ENCODE measurements around the gene SNAP29. TPM values are rescaled to one million over a fixed set of nuclear protein-coding genes. Genes with fewer than 3 reads are reported as not detected.

SNAP29 gene
- total and polyA plus RNA-seq, 9 of the 15 experiments (the other 6 are each of a cell fraction or from before 2014, with no cell fraction given): 19.5 to 250 (median 75.9) TPM

DNA sequence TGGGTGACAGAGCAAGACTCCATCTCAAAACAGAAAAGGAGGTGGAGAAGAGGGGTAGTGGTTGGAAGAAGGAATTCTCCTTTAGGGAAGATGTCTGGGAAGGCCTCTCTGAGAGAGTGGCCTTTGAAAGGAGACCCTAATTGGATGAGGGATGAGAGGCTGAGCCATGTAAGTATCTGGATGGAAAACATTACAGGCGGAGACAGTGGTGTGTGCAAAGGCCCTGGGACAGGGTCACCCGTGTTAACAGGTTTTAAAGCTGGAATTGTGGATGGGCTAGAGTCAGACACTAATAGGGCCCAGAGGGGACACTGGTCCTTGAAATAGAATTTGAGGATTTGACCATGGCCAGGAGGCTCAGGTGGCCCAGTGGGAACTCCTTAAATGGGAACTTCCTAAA, 10.4 kb downstream of the SNAP29 start (continued):
- no peak for TF ChIP-seq CEBPG (CRISPR knock-in tag; IDR thresholded peaks at IDR 0.05)
- no peak for TF ChIP-seq CEBPG (tag; conservative IDR thresholded peaks at IDR 0.05 in 1 of 2, IDR thresholded peaks at IDR 0.05 in 1 of 2)
- 0 out of 2 replicates have a peak, but pooled peaks have one; percentile 21 for TF ChIP-seq ZNF41 (CRISPR knock-in tag; conservative IDR thresholded peaks at IDR 0.05)
- TF ChIP-seq, protein P1, sequence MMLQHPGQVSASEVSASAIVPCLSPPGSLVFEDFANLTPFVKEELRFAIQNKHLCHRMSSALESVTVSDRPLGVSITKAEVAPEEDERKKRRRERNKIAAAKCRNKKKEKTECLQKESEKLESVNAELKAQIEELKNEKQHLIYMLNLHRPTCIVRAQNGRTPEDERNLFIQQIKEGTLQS (IDR thresholded peaks at IDR 0.05): no peak
- TF ChIP-seq, protein P1 (CRISPR knock-in tag; conservative IDR thresholded peaks at IDR 0.05): no peak
- 0 out of 4 replicates have a peak, but pooled peaks of 1 of the 2 experiments have one; percentile 17 for TF ChIP-seq RCOR1 (IDR thresholded peaks at IDR 0.05; ENCODE audit: borderline replicate concordance in 1 of 2, low read depth in 2 of 2, low read length in 2 of 2)
- peak; percentile 5; the same call in 1 of the 2 replicates for TF ChIP-seq HIVEP1 (CRISPR knock-in tag; IDR thresholded peaks at IDR 0.05)
- 0 out of 2 replicates have a peak, but pooled peaks have one; percentile 41 for TF ChIP-seq IFI16 (CRISPR knock-in tag; IDR thresholded peaks at IDR 0.05)
- no peak for TF ChIP-seq RBM39 (optimal IDR thresholded peaks at IDR 0.05; ENCODE audit: low read depth, low read length)
- TF ChIP-seq STAT5B (CRISPR knock-in tag; IDR thresholded peaks at IDR 0.05): no peak
- TF ChIP-seq, protein P2, sequence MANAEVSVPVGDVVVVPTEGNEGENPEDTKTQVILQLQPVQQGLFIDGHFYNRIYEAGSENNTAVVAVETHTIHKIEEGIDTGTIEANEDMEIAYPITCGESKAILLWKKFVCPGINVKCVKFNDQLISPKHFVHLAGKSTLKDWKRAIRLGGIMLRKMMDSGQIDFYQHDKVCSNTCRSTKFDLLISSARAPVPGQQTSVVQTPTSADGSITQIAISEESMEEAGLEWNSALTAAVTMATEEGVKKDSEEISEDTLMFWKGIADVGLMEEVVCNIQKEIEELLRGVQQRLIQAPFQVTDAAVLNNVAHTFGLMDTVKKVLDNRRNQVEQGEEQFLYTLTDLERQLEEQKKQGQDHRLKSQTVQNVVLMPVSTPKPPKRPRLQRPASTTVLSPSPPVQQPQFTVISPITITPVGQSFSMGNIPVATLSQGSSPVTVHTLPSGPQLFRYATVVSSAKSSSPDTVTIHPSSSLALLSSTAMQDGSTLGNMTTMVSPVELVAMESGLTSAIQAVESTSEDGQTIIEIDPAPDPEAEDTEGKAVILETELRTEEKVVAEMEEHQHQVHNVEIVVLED (CRISPR knock-in tag; IDR thresholded peaks at IDR 0.05): peak; percentile 16; the same call in 1 of the 2 replicates
- TF ChIP-seq PHF21A (IDR thresholded peaks at IDR 0.05; ENCODE audit: borderline replicate concordance, low read depth): no peak
- TF ChIP-seq TGIF2 (CRISPR knock-in tag; IDR thresholded peaks at IDR 0.05): no peak
- TF ChIP-seq, protein P3, sequence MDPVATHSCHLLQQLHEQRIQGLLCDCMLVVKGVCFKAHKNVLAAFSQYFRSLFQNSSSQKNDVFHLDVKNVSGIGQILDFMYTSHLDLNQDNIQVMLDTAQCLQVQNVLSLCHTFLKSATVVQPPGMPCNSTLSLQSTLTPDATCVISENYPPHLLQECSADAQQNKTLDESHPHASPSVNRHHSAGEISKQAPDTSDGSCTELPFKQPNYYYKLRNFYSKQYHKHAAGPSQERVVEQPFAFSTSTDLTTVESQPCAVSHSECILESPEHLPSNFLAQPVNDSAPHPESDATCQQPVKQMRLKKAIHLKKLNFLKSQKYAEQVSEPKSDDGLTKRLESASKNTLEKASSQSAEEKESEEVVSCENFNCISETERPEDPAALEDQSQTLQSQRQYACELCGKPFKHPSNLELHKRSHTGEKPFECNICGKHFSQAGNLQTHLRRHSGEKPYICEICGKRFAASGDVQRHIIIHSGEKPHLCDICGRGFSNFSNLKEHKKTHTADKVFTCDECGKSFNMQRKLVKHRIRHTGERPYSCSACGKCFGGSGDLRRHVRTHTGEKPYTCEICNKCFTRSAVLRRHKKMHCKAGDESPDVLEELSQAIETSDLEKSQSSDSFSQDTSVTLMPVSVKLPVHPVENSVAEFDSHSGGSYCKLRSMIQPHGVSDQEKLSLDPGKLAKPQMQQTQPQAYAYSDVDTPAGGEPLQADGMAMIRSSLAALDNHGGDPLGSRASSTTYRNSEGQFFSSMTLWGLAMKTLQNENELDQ (CRISPR knock-in tag; IDR thresholded peaks at IDR 0.05; ENCODE audit: borderline replicate concordance): no peak
- no peak for TF ChIP-seq PHTF2 (CRISPR knock-in tag; IDR thresholded peaks at IDR 0.05)
- TF ChIP-seq MTA2 (IDR thresholded peaks at IDR 0.05; ENCODE audit: low read depth): no peak
- TF ChIP-seq, protein P4, sequence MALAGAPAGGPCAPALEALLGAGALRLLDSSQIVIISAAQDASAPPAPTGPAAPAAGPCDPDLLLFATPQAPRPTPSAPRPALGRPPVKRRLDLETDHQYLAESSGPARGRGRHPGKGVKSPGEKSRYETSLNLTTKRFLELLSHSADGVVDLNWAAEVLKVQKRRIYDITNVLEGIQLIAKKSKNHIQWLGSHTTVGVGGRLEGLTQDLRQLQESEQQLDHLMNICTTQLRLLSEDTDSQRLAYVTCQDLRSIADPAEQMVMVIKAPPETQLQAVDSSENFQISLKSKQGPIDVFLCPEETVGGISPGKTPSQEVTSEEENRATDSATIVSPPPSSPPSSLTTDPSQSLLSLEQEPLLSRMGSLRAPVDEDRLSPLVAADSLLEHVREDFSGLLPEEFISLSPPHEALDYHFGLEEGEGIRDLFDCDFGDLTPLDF (CRISPR knock-in tag; IDR thresholded peaks at IDR 0.05): no peak
- TF ChIP-seq, protein P5, sequence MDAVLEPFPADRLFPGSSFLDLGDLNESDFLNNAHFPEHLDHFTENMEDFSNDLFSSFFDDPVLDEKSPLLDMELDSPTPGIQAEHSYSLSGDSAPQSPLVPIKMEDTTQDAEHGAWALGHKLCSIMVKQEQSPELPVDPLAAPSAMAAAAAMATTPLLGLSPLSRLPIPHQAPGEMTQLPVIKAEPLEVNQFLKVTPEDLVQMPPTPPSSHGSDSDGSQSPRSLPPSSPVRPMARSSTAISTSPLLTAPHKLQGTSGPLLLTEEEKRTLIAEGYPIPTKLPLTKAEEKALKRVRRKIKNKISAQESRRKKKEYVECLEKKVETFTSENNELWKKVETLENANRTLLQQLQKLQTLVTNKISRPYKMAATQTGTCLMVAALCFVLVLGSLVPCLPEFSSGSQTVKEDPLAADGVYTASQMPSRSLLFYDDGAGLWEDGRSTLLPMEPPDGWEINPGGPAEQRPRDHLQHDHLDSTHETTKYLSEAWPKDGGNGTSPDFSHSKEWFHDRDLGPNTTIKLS (IDR thresholded peaks at IDR 0.05; ENCODE audit: borderline replicate concordance, low read depth): no peak
- TF ChIP-seq CXXC5 (CRISPR knock-in tag; IDR thresholded peaks at IDR 0.05): peak; percentile 31; the same call in 1 of the 2 replicates
- TF ChIP-seq SREBF2 (CRISPR knock-in tag; IDR thresholded peaks at IDR 0.05): no peak
- TF ChIP-seq OTX1 (CRISPR knock-in tag; IDR thresholded peaks at IDR 0.05): no peak
- TF ChIP-seq MAZ (CRISPR knock-in tag; conservative IDR thresholded peaks at IDR 0.05 in 1 of 2, IDR thresholded peaks at IDR 0.05 in 1 of 2): 0 out of 4 replicates have a peak, but pooled peaks of 1 of the 2 experiments have one; percentile 18
